Activated effector memory CD4-positive, alpha-beta T cell treated with Interleukin-2 at 50 U/mL for 16 hours (primary cell): ENCODE results near the gene NOTCH1.

ENCODE experiments used
- DNase-seq: peaks from one replicate; pipeline ENCODE4 v3.0.0-alpha.2; 2020

The NOTCH1 gene

DNA sequence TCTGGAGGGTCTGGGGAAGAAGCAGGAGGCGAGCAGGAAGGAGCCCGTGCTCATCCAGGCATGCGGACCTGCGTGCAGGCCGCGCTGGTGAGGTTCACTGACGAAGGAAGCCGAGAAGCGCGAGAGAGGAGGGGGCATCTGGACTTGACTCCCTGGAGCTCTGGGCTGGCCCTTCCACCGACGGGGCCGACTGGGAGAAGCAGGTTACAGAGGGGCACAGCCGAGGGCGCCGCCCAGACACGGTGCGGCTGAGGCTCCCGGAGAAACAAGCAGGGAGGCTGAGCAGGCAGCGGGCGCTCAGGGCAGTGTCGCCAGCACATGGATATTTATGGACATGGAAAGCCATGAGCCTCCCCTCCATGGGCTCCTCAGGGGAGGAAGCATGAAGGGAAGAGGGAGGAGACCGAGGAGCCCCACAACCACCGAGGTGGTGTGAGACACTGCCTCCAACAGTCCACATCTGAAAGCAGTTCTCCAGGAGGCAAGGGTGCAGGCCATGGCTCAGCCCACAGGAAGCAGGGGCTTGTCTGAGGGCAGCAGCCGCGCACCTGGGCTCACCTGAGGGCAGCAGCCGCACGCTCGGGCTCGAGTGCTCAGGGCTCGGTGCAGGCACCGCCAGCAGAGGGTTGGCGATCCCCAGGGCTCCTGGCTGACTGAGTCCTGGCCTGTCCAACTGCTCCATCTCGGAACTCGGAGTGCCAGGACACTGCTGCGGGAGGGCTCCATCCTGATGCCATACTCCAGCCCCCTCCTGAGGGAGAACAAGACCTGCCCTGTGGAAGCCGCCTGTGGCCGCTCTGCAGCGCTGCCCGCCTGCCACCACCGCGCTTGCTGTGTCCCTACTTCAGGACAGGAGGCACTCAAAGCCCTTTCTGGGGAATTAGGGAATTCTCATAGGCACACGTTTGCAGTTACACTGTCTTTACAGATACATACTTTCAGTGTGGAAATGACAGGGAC, 90.5 kb downstream of the NOTCH1 start:
- no peak for DNase-seq

DNA sequence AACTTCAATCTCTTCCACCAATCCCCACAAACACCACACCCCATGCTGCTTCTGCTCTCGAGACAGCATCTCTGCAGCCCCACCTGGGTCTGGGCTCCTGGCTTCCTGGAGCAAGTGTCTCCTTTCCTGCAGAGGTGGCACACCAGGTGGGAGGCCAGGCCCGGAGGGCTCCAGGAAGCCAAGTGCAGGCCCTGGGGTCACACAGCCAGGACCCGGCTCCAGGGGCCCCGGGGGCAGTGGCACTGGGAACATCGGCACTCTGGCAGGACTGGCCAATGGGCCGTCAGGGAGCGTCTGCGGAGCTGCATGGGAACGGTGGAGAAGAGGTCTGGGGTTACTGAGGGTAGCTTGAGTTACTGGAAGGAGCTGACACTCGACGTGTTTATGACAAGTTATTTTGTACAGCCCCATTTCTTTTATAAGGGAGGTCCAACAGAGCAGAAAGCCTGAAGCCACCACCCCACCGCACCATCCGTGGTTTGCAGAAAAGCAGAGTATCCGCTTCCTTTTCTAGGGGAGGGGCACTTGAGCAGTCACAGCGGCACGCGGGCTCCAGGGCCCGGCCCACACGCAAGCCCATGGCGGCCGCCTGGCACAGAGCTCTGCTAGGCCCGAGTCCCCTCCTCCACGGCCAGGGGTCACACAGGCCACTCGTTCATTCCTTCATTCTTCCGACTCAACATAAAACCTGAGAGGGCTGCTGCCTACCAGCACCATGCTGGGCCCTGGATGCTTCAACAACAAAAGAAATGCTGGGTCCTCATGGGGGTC, 91.6 kb downstream of the NOTCH1 start:
- DNase-seq = no peak

DNA sequence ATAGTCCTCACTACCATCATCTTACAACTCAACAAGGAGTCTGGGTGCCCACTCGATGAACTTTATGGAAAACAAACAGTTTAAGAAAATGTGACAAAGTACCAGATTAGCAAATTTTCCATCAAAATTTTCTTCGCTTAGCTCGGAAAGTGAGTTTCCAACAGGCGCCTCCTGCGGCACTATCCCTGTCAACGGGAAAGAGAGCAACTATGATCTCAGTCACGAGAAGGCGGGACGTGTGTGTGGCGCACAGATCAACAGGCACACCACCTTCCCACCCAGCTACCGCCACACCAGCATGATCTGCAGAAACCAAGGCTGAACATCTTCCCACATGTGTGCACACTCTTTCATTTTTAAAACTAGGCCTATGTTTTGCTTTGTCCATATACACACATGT, 92.5 kb downstream of the NOTCH1 start:
- no peak for DNase-seq

DNA sequence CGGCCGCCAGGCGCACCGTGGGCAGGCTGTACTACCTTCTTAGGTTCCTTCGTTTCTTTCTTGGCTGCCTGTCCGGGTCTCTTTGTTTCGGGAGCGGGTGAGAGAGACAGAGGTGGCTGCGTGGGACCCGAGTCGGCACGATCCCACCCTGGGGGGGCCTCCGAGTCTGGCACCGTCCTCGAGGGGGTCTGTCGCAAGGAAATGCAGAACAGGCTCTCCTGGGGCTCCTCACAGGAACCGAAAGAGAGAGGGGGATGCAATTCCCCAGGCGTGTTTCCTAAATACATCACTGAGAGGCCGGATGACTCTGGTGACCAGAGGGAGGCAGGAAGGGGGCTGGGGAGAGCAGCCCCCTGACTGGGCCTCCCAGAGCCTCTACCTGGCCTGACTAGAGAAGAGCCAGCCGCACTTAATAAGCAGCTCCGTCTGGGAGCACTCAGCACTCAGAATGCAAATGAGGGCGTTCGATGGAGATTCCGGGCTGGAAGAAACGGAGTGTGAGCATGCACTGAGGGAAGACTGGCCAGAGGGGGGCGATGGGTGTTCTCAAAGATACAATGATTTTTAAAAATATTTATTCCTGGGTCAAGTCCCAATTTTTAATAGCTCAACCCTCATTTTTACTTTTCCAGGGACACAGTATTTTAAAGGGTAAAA, 94.5 kb downstream of the NOTCH1 start:
- no peak for DNase-seq

DNA sequence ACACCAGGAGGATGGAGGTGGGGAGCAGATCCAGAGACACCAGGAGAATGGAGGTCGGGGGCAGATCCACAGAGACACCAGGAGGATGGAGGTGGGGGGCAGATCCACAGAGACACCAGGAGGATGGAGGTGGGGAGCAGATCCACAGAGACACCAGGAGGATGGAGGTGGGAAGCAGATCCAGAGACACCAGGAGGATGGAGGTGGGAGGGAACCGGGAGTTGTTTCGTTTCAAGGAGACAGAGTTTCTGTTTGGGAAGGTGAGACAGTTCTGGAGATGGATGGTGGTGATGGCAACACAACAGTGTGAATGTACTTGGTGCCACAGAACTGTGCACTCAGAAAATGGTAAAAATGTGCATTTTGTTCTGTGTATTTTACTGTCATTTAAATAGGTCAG, 97.2 kb downstream of the NOTCH1 start:
- no peak for DNase-seq

DNA sequence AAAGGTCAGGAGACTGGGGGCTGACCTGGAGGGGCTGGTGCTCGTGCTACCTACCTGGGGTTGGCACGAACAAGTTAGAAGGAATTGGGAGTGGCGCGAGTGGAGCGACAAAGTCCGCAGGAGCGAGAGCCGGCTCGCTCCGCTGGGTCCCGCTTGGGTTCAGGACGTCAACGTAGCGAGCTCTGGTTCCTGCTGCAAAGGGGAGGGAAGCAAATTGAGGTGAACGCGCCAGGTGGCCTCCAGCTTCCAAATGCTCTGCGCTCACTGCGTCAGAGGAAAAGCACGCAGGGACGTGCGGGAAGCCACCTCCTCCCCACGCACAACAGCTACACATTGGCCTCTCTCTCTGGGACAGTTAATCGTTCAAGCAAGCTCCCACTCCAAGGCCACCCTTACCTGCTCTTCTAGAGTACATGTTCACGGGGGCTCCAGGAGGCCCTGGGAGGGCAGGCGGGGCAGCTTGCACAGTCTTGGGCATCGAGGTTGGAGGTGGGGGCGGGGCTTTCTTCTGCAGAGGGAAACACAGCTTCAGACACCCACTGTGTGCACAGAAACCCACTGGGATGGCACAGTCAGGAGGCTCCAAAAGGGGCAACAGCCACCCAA, 98.6 kb downstream of the NOTCH1 start:
- no peak for DNase-seq

DNA sequence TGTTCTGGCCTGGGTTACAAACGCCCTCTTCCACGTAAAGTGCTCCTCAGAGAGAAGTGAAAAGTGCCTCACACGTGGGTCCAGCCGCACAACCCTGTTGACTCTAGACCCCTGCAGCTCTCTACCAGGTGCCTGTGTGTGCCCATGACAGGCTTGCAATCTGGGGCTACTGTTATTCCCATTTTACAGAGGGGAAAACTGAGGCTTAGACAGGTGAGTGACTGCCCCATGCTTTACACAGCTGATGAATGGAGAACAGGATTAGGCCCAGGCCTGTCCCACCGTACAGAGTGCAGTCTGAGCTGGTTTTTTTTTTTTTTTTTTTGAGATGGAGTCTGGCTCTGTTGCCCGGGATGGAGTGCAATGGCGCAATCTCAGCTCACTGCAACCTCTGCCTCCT, 100.0 kb downstream of the NOTCH1 start:
- no peak for DNase-seq
